IPS DF 6.9 (cell line): ENCODE measurements around the gene KCNJ3.
A peak's percentile ranks its signal among the peaks of the same experiment; 100 is the strongest.

ENCODE experiments used
- DNase-seq: peaks from one replicate; pipeline ENCODE4 v3.0.0-alpha.2; 2013; ENCODE audit warnings: low read depth, low spot score
- H3K27ac ChIP-seq: one replicate; pipeline ENCODE4 v1.5.1; 2013; ENCODE audit warnings: low read length, control low read depth
- H3K27me3 ChIP-seq: 2 replicates; pipeline ENCODE4 v1.6.1; 2013; ENCODE audit warnings: mild to moderate bottlenecking, low read length; ENCODE audit not compliant: control insufficient read depth, insufficient read depth
- H3K36me3 ChIP-seq: 2 replicates; pipeline ENCODE4 v1.6.1; 2013; ENCODE audit warnings: low read length; ENCODE audit not compliant: control insufficient read depth, insufficient read depth
- H3K4me1 ChIP-seq: 2 replicates; pipeline ENCODE4 v1.6.1; 2013; ENCODE audit warnings: low read length; ENCODE audit not compliant: control insufficient read depth, insufficient read depth
- H3K4me3 ChIP-seq: 2 replicates; pipeline ENCODE4 v1.5.1; 2013; ENCODE audit warnings: mild to moderate bottlenecking, low read length
- H3K9me3 ChIP-seq: 2 replicates; pipeline ENCODE4 v1.6.1; 2013; ENCODE audit warnings: low read length, inconsistent platforms; ENCODE audit not compliant: control insufficient read depth, insufficient read depth
- WGBS: extraction: QIAGEN DNeasy Blood & Tissue Kit; methylation state at CpG from one replicate; pipeline ENCODE4 v1.1.7; 2013; ENCODE audit warnings: mixed read lengths, missing lambda C conversion rate; ENCODE audit not compliant: insufficient read length, insufficient coverage; 5-methylcytosine and 5-hydroxymethylcytosine counted together

KCNJ3 gene

GRCh38 chr2:154692927-154693326 lies 5.6 kb upstream of the KCNJ3 start:
- no peak overlapping the region for H3K27ac ChIP-seq
- H3K4me1 ChIP-seq: no peaks in the 10 kb centered on the region
- H3K36me3 ChIP-seq: no peaks in the 10 kb centered on the region
- no peaks in the 10 kb centered on the region for H3K9me3 ChIP-seq
- DNase-seq: no peak
- no peak overlapping the region for H3K4me3 ChIP-seq
- no CpG with 5 or more reads among the region's 5 CpGs for WGBS
- peaks cover 7% of the 10 kb centered on the region; the same call in 1 of the 2 replicates for H3K27me3 ChIP-seq

GRCh38 chr2:154693741-154694340 lies 4.7 kb upstream of the KCNJ3 start:
- no peak for DNase-seq
- no peaks in the 10 kb centered on the region for H3K36me3 ChIP-seq
- WGBS: no CpG with 5 or more reads among the region's 3 CpGs

DNA sequence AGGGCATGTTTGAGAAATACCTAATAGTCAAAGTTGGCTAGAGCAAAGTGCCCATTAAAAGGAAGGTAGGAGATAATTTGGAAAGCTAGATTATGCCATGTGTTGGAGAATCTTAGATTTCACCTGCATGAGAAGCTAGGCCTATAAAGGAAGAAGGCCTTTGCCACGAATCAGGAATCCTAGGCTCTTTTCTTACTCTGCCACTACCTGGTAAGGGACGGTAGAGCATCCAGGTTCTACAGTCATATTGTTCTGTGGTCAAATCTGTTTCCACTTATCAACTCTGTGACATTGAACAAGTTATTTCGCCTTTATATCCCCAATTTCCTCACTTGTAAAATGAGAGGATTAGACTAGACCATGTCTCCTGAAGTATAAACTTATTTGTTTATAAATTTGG lies 3.6 kb upstream of the KCNJ3 start:
- Histone ChIP-seq H3K4me3 (no peak overlapping the region), H3K27ac (no peak overlapping the region), H3K9me3 (no peaks in the 10 kb centered on the region), H3K27me3 (peaks cover 23% of the 10 kb centered on the region), H3K4me1 (peaks cover 7% of the 10 kb centered on the region; the same call in 1 of the 2 replicates), H3K36me3 (no peaks in the 10 kb centered on the region)
- no peak for DNase-seq
- WGBS: no CpG with 5 or more reads among the region's 3 CpGs

More at GRCh38 chr2:154693741-154694340, 4.7 kb upstream of the KCNJ3 start:
- Histone ChIP-seq H3K27me3 (peaks cover 13% of the 10 kb centered on the region), H3K4me3 (no peak overlapping the region), H3K4me1 (peaks cover under 1% of the 10 kb centered on the region; the same call in 1 of the 2 replicates), H3K9me3 (no peaks in the 10 kb centered on the region), H3K27ac (no peak overlapping the region)

- no peaks in the 10 kb centered on the region for H3K9me3 ChIP-seq
- no peaks in the 10 kb centered on the region for H3K36me3 ChIP-seq
- no CpG with 5 or more reads among the region's 4 CpGs for WGBS
- no peak for DNase-seq
- peaks cover 23% of the 10 kb centered on the region for H3K27me3 ChIP-seq
- peaks cover 7% of the 10 kb centered on the region; the same call in 1 of the 2 replicates for H3K4me1 ChIP-seq
- no peak overlapping the region for H3K4me3 ChIP-seq
- H3K27ac ChIP-seq: no peak overlapping the region
Measured at GRCh38 chr2:154696369-154696768, 2.1 kb upstream of the KCNJ3 start.

GRCh38 chr2:154696810-154697417 lies 1.6 kb upstream of the KCNJ3 start:
- no peak for DNase-seq
- H3K27me3 ChIP-seq: peaks cover 23% of the 10 kb centered on the region
- H3K27ac ChIP-seq: no peak overlapping the region
- H3K4me3 ChIP-seq: peak overlapping the region; percentile 55; the same call in 1 of the 2 replicates
- WGBS: no CpG with 5 or more reads among the region's 8 CpGs
- H3K9me3 ChIP-seq: no peaks in the 10 kb centered on the region
- peaks cover 7% of the 10 kb centered on the region; the same call in 1 of the 2 replicates for H3K4me1 ChIP-seq
- H3K36me3 ChIP-seq: no peaks in the 10 kb centered on the region

GRCh38 chr2:154697418-154698252 lies 860 bp upstream of the KCNJ3 start:
- Histone ChIP-seq H3K4me1 (peaks cover 7% of the 10 kb centered on the region; the same call in 1 of the 2 replicates), H3K27me3 (peaks cover 23% of the 10 kb centered on the region), H3K36me3 (no peaks in the 10 kb centered on the region), H3K27ac (no peak overlapping the region), H3K9me3 (no peaks in the 10 kb centered on the region), H3K4me3 (peak overlapping the region; percentile 55; the same call in 1 of the 2 replicates)
- whole genome bisulfite sequencing: no CpG with 5 or more reads among the region's 69 CpGs
- no peak for DNase-seq

GRCh38 chr2:154698721-154699574 lies 453 bp downstream of the KCNJ3 start:
- H3K4me3 ChIP-seq: peak overlapping the region; percentile 55; the same call in 1 of the 2 replicates
- no peaks in the 10 kb centered on the region for H3K36me3 ChIP-seq
- no peak for DNase-seq
- H3K27me3 ChIP-seq: peaks cover 23% of the 10 kb centered on the region
- H3K4me1 ChIP-seq: peaks cover 7% of the 10 kb centered on the region; the same call in 1 of the 2 replicates
- H3K9me3 ChIP-seq: no peaks in the 10 kb centered on the region
- H3K27ac ChIP-seq: no peak overlapping the region
- whole genome bisulfite sequencing: no CpG with 5 or more reads among the region's 60 CpGs

GRCh38 chr2:154699575-154699930 lies 1.1 kb downstream of the KCNJ3 start:
- Histone ChIP-seq H3K27ac (no peak overlapping the region), H3K4me1 (peaks cover 7% of the 10 kb centered on the region; the same call in 1 of the 2 replicates), H3K27me3 (peaks cover 23% of the 10 kb centered on the region), H3K4me3 (peak overlapping the region; percentile 55; the same call in 1 of the 2 replicates), H3K9me3 (no peaks in the 10 kb centered on the region), H3K36me3 (no peaks in the 10 kb centered on the region)
- WGBS: no CpG with 5 or more reads among the region's 10 CpGs
- no peak for DNase-seq

DNA sequence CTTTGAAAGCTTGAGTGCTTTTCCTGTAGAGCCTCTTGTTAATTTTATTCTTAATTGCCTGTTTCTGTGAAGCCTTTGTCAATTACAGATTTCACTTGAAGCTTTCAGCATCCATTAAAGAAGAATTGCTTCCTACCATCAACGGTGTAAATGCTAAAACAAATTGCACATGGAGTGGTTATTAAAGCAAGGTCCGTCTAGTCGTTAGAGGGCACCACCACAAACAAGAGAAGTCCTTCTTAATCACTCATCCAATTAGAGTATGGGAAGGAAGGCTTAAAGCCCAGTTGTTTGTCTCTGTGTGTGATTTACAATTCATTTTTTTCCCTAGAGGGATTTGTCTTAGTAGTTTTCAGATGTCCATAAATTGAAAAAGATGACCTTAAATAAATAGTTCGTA lies 1.6 kb downstream of the KCNJ3 start:
- peaks cover 7% of the 10 kb centered on the region; the same call in 1 of the 2 replicates for H3K4me1 ChIP-seq
- no peaks in the 10 kb centered on the region for H3K36me3 ChIP-seq
- DNase-seq: no peak
- WGBS: no CpG with 5 or more reads among the region's 4 CpGs
- no peak overlapping the region for H3K4me3 ChIP-seq
- H3K27ac ChIP-seq: no peak overlapping the region
- H3K9me3 ChIP-seq: no peaks in the 10 kb centered on the region
- H3K27me3 ChIP-seq: peaks cover 23% of the 10 kb centered on the region

- Histone ChIP-seq H3K27me3 (no peaks in the 10 kb centered on the region), H3K36me3 (no peaks in the 10 kb centered on the region), H3K4me3 (no peak overlapping the region), H3K27ac (no peak overlapping the region), H3K9me3 (no peaks in the 10 kb centered on the region), H3K4me1 (no peaks in the 10 kb centered on the region)
- DNase-seq: no peak
- WGBS: no CpG with 5 or more reads among the region's 4 CpGs
Measured at GRCh38 chr2:154704991-154705390, 6.5 kb downstream of the KCNJ3 start.
